ENCODE measurements around the gene SEC31A.
"Not testable (repeated sequence)": the region's sequence is repeated elsewhere in the genome, so short reads cannot be mapped to it uniquely, and the experiment has no call there.

Gene SEC31A

GRCh38 chr4:82823062-82823461, 67.9 kb downstream of the SEC31A start:
- H3K4me2 ChIP-seq (ENCODE audit: low read length): no peak overlapping the region
- H3K27me3 ChIP-seq (ENCODE audit: insufficient read depth, low read length, poor library complexity): no peaks in the 10 kb centered on the region
- no peaks in the 10 kb centered on the region for H3K79me1 ChIP-seq (ENCODE audit: low read length)
- WGBS (ENCODE audit: extremely low coverage, insufficient coverage, low lambda C conversion rate): no CpG with 5 or more reads among the region's 5 CpGs
- no peak overlapping the region for H2AK5ac ChIP-seq (ENCODE audit: low read length)
- H4K5ac ChIP-seq (ENCODE audit: low read length): no peak overlapping the region
- no peak overlapping the region for H3K23ac ChIP-seq (ENCODE audit: low read length)
- no peak overlapping the region for H2BK15ac ChIP-seq (replicated peaks; ENCODE audit: low read depth)
- H3K4ac ChIP-seq (ENCODE audit: low read depth, low read length): no peak overlapping the region
- H3K56ac ChIP-seq (ENCODE audit: low read length): no peak overlapping the region
- H3K79me2 ChIP-seq (ENCODE audit: control insufficient read depth, insufficient read depth, low read length): no peaks in the 10 kb centered on the region
- H3K36me3 ChIP-seq (ENCODE audit: control insufficient read depth, insufficient read depth, low read length): peaks cover 22% of the 10 kb centered on the region
- H3K9ac ChIP-seq (ENCODE audit: low read length): no peak overlapping the region
- no peak overlapping the region for H3K4me3 ChIP-seq (ENCODE audit: low read length)
- H2BK120ac ChIP-seq (ENCODE audit: low read depth, low read length): no peak overlapping the region
- H2BK5ac ChIP-seq (ENCODE audit: low read length): no peak overlapping the region
- no peaks in the 10 kb centered on the region for H3K4me1 ChIP-seq (ENCODE audit: control insufficient read depth, low read depth, low read length)
- H4K8ac ChIP-seq (ENCODE audit: low read depth, low read length): no peak overlapping the region
- DNase-seq: no peak
- H3K27ac ChIP-seq (ENCODE audit: low read depth, low read length): no peak overlapping the region
- no peak overlapping the region for H3K18ac ChIP-seq (ENCODE audit: low read length)

- Histone ChIP-seq H2BK15ac (replicated peaks; ENCODE audit: low read depth) (no peak overlapping the region), H4K5ac (ENCODE audit: low read length) (no peak overlapping the region), H3K9ac (ENCODE audit: low read length) (no peak overlapping the region), H3K4me2 (ENCODE audit: low read length) (no peak overlapping the region), H2AK5ac (ENCODE audit: low read length) (no peak overlapping the region), H3K27ac (ENCODE audit: low read depth, low read length) (no peak overlapping the region), H3K27me3 (ENCODE audit: insufficient read depth, low read length, poor library complexity) (no peaks in the 10 kb centered on the region), H3K4me1 (ENCODE audit: control insufficient read depth, low read depth, low read length) (no peaks in the 10 kb centered on the region), H3K79me2 (ENCODE audit: control insufficient read depth, insufficient read depth, low read length) (no peaks in the 10 kb centered on the region), H2BK120ac (ENCODE audit: low read depth, low read length) (no peak overlapping the region), H3K36me3 (ENCODE audit: control insufficient read depth, insufficient read depth, low read length) (peaks cover 18% of the 10 kb centered on the region), H3K56ac (ENCODE audit: low read length) (no peak overlapping the region), H3K79me1 (ENCODE audit: low read length) (no peaks in the 10 kb centered on the region), H3K4me3 (ENCODE audit: low read length) (no peak overlapping the region), H3K23ac (ENCODE audit: low read length) (no peak overlapping the region), H2BK5ac (ENCODE audit: low read length) (no peak overlapping the region), H3K18ac (ENCODE audit: low read length) (no peak overlapping the region), H3K4ac (ENCODE audit: low read depth, low read length) (no peak overlapping the region), H4K8ac (ENCODE audit: low read depth, low read length) (no peak overlapping the region)
- no peak for DNase-seq
- WGBS (ENCODE audit: extremely low coverage, insufficient coverage, low lambda C conversion rate): no CpG with 5 or more reads among the region's 2 CpGs
Observed at GRCh38 chr4:82820689-82821088, 70.3 kb downstream of the SEC31A start.

- H3K56ac ChIP-seq (ENCODE audit: low read length): no peak overlapping the region
- no peaks in the 10 kb centered on the region for H3K27me3 ChIP-seq (ENCODE audit: insufficient read depth, low read length, poor library complexity)
- no peak overlapping the region for H3K4me3 ChIP-seq (ENCODE audit: low read length)
- no peak overlapping the region for H2BK120ac ChIP-seq (ENCODE audit: low read depth, low read length)
- H3K79me1 ChIP-seq (ENCODE audit: low read length): no peaks in the 10 kb centered on the region
- DNase-seq: no peak
- no peak overlapping the region for H2AK5ac ChIP-seq (ENCODE audit: low read length)
- H3K79me2 ChIP-seq (ENCODE audit: control insufficient read depth, insufficient read depth, low read length): no peaks in the 10 kb centered on the region
- H2BK15ac ChIP-seq (replicated peaks; ENCODE audit: low read depth): no peak overlapping the region
- peaks cover 18% of the 10 kb centered on the region for H3K36me3 ChIP-seq (ENCODE audit: control insufficient read depth, insufficient read depth, low read length)
- no peak overlapping the region for H3K18ac ChIP-seq (ENCODE audit: low read length)
- no peak overlapping the region for H3K27ac ChIP-seq (ENCODE audit: low read depth, low read length)
- H2BK5ac ChIP-seq (ENCODE audit: low read length): no peak overlapping the region
- no peak overlapping the region for H3K23ac ChIP-seq (ENCODE audit: low read length)
- WGBS (ENCODE audit: extremely low coverage, insufficient coverage, low lambda C conversion rate): no CpG with 5 or more reads among the region's 2 CpGs
- H3K9ac ChIP-seq (ENCODE audit: low read length): no peak overlapping the region
- no peak overlapping the region for H4K8ac ChIP-seq (ENCODE audit: low read depth, low read length)
- H3K4me2 ChIP-seq (ENCODE audit: low read length): no peak overlapping the region
- H4K5ac ChIP-seq (ENCODE audit: low read length): no peak overlapping the region
- no peaks in the 10 kb centered on the region for H3K4me1 ChIP-seq (ENCODE audit: control insufficient read depth, low read depth, low read length)
- H3K4ac ChIP-seq (ENCODE audit: low read depth, low read length): no peak overlapping the region
Observed at GRCh38 chr4:82818664-82819662, 72.0 kb downstream of the SEC31A start.

- H2BK15ac ChIP-seq (replicated peaks; ENCODE audit: low read depth); H3K18ac ChIP-seq (ENCODE audit: low read length); H2BK5ac ChIP-seq (ENCODE audit: low read length); H2AK5ac ChIP-seq (ENCODE audit: low read length); H3K4me2 ChIP-seq (ENCODE audit: low read length); H4K8ac ChIP-seq (ENCODE audit: low read depth, low read length); H3K27me3 ChIP-seq (ENCODE audit: insufficient read depth, low read length, poor library complexity); H2BK120ac ChIP-seq (ENCODE audit: low read depth, low read length); H3K56ac ChIP-seq (ENCODE audit: low read length); H3K79me2 ChIP-seq (ENCODE audit: control insufficient read depth, insufficient read depth, low read length); H3K79me1 ChIP-seq (ENCODE audit: low read length); H3K36me3 ChIP-seq (ENCODE audit: control insufficient read depth, insufficient read depth, low read length); H4K5ac ChIP-seq (ENCODE audit: low read length); DNase-seq; H3K4ac ChIP-seq (ENCODE audit: low read depth, low read length); H3K27ac ChIP-seq (ENCODE audit: low read depth, low read length); H3K23ac ChIP-seq (ENCODE audit: low read length); H3K4me3 ChIP-seq (ENCODE audit: low read length); H3K4me1 ChIP-seq (ENCODE audit: control insufficient read depth, low read depth, low read length); H3K9ac ChIP-seq (ENCODE audit: low read length): not testable (repeated sequence)
- no CpG with 5 or more reads among the region's 6 CpGs for WGBS (ENCODE audit: extremely low coverage, insufficient coverage, low lambda C conversion rate)
Observed at GRCh38 chr4:82816874-82817273, 74.1 kb downstream of the SEC31A start.

- WGBS (ENCODE audit: extremely low coverage, insufficient coverage, low lambda C conversion rate): no CpG with 5 or more reads among the region's 1 CpG
- no peak overlapping the region for H3K23ac ChIP-seq (ENCODE audit: low read length)
- no peak overlapping the region for H3K27ac ChIP-seq (ENCODE audit: low read depth, low read length)
- no peaks in the 10 kb centered on the region for H3K79me2 ChIP-seq (ENCODE audit: control insufficient read depth, insufficient read depth, low read length)
- no peaks in the 10 kb centered on the region for H3K27me3 ChIP-seq (ENCODE audit: insufficient read depth, low read length, poor library complexity)
- H3K9ac ChIP-seq (ENCODE audit: low read length): no peak overlapping the region
- H3K18ac ChIP-seq (ENCODE audit: low read length): no peak overlapping the region
- no peak for DNase-seq
- H3K4me2 ChIP-seq (ENCODE audit: low read length): no peak overlapping the region
- no peak overlapping the region for H2BK15ac ChIP-seq (replicated peaks; ENCODE audit: low read depth)
- peaks cover 3% of the 10 kb centered on the region for H3K36me3 ChIP-seq (ENCODE audit: control insufficient read depth, insufficient read depth, low read length)
- H3K4me1 ChIP-seq (ENCODE audit: control insufficient read depth, low read depth, low read length): peaks cover 3% of the 10 kb centered on the region
- H2BK120ac ChIP-seq (ENCODE audit: low read depth, low read length): no peak overlapping the region
- H3K79me1 ChIP-seq (ENCODE audit: low read length): no peaks in the 10 kb centered on the region
- no peak overlapping the region for H2AK5ac ChIP-seq (ENCODE audit: low read length)
- H3K4ac ChIP-seq (ENCODE audit: low read depth, low read length): no peak overlapping the region
- no peak overlapping the region for H2BK5ac ChIP-seq (ENCODE audit: low read length)
- no peak overlapping the region for H4K5ac ChIP-seq (ENCODE audit: low read length)
- no peak overlapping the region for H3K56ac ChIP-seq (ENCODE audit: low read length)
- no peak overlapping the region for H4K8ac ChIP-seq (ENCODE audit: low read depth, low read length)
- no peak overlapping the region for H3K4me3 ChIP-seq (ENCODE audit: low read length)
Observed at GRCh38 chr4:82814034-82814433, 76.9 kb downstream of the SEC31A start.
